Measurements from ENCODE around the gene OR10H1.

Gene OR10H1

DNA sequence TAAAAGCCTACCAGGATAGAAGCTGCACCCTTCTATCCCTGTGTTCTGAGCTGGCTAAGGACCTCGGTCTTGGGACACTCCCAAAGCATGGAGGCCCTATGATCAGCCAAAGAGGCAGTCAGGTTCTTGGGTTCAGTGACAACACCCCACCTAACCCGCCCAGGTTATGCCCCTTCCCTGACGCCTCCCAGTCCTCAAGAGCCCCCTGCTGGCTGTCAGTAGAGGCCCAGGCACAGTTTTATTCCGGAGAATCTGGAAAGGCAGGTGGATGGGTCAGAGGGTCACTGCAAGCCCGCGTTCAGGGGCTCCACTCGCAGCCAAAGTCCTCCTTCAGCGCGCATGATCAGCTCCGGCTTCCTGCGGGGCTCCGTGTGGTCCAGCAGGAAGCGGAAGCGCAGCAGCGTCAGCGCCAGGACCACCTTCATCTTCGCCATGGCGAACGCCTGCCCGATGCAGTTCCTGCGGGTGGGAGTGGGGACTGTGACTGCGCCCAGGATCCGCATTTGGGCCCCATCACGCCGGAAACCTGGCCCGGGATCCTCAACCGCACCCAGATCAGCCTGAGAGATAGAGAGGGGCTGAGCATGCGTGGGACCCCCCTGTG lies 55.4 kb downstream of the OR10H1 start:
- DNase-seq = no peak

DNA sequence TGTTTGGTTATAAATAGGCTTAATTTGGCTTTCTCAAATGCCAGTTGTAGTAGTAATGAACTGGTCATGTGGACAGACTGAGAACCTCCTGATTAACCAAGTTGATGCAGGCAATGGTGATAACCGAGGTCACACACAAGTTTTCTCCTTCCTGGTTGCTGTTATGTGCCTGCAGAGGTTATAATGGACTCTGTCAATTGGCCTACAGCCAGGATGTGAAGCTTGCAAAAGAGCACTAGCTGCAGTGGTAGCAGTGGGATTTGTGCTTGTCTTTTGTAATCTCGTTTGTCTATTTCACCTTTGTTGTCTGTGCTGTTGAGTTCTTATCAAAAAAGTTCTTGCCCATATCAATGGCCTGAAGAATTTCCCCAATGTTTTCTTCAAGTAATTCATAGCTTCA lies 57.1 kb downstream of the OR10H1 start:
- DNase-seq = no peak
